NB4 (cell line): ENCODE measurements around the gene ME2.

Source experiments
- POLR2A ChIP-seq: IDR thresholded peaks from 2 replicates; pipeline ENCODE4 v1.6.1; 2011; ENCODE audit warnings: mild to moderate bottlenecking; ENCODE audit not compliant: insufficient read length; ENCODE audit errors: extremely low read depth
- TF ChIP-seq, protein P1 (sequence below): IDR thresholded peaks from one replicate; pipeline ENCODE4 v1.5.1; 2012; ENCODE audit warnings: low read depth, low read length

DNA sequence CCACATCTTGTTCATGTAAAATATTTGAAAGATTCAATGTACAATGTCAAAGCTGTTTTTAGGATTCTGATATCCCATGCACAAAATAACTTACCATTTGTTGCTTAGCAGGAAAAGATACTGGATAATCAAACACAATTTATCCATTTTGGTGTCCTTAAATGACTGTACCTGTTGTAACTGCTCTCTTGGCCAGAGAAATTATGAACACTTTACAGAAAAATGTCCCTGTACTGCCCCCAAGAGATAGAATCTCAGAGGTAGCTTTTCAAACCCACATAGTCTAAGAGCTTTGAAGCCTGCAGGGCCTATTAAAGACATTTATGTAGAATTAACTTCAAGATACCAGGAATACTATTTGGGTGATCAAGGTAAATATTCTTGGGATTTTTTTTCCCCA lies 12.2 kb upstream of the ME2 start:
- TF ChIP-seq, protein P1, sequence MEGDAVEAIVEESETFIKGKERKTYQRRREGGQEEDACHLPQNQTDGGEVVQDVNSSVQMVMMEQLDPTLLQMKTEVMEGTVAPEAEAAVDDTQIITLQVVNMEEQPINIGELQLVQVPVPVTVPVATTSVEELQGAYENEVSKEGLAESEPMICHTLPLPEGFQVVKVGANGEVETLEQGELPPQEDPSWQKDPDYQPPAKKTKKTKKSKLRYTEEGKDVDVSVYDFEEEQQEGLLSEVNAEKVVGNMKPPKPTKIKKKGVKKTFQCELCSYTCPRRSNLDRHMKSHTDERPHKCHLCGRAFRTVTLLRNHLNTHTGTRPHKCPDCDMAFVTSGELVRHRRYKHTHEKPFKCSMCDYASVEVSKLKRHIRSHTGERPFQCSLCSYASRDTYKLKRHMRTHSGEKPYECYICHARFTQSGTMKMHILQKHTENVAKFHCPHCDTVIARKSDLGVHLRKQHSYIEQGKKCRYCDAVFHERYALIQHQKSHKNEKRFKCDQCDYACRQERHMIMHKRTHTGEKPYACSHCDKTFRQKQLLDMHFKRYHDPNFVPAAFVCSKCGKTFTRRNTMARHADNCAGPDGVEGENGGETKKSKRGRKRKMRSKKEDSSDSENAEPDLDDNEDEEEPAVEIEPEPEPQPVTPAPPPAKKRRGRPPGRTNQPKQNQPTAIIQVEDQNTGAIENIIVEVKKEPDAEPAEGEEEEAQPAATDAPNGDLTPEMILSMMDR: no peak
- TF ChIP-seq POLR2A: no peak
